ENCODE data around the gene TCAP.
A peak's percentile ranks its signal among the peaks of the same experiment; 100 is the strongest.

TCAP gene

GRCh38 chr17:39664581-39665561 lies at the start of gene TCAP:
Gene TCAP (plus strand): TSS chr17:39665349. CDS start chr17:39665360, 11 bp downstream.
- no peak for DNase-seq

GRCh38 chr17:39615434-39615833 lies 49.7 kb upstream of the TCAP start:
- no peak for DNase-seq

GRCh38 chr17:39617100-39617445 lies 48.1 kb upstream of the TCAP start:
- DNase-seq = no peak

GRCh38 chr17:39617446-39618245 lies 47.5 kb upstream of the TCAP start:
- DNase-seq = peak in 1 of 2 donors; percentile 41

GRCh38 chr17:39618246-39618913 lies 46.8 kb upstream of the TCAP start:
- no peak for DNase-seq

GRCh38 chr17:39618956-39619785 lies 46.0 kb upstream of the TCAP start:
- no peak for DNase-seq

- DNase-seq = no peak
Measured at GRCh38 chr17:39619786-39620101, 45.4 kb upstream of the TCAP start.

- peak; percentile 92 to 93 for DNase-seq
Measured at GRCh38 chr17:39621523-39622379, 43.4 kb upstream of the TCAP start.

GRCh38 chr17:39622380-39623006 lies 42.7 kb upstream of the TCAP start:
- peak; percentile 45 to 47 for DNase-seq

- peak; percentile 91 to 92 for DNase-seq
Measured at GRCh38 chr17:39623356-39623950, 41.7 kb upstream of the TCAP start.

GRCh38 chr17:39624313-39624712 lies 40.8 kb upstream of the TCAP start:
- DNase-seq = no peak

GRCh38 chr17:39625198-39625785 lies 39.9 kb upstream of the TCAP start:
- DNase-seq = no peak

GRCh38 chr17:39626171-39627046 lies 38.7 kb upstream of the TCAP start, which contains the start of gene PPP1R1B:
Gene PPP1R1B (plus strand): TSS chr17:39626952. CDS start chr17:39627393, 441 bp downstream.
- DNase-seq = no peak

- no peak for DNase-seq
Measured at GRCh38 chr17:39627047-39627711, 38.0 kb upstream of the TCAP start.

- DNase-seq = no peak
Measured at GRCh38 chr17:39627712-39628516, 37.2 kb upstream of the TCAP start.

- no peak for DNase-seq
Measured at GRCh38 chr17:39628655-39629493, 36.3 kb upstream of the TCAP start.

- no peak for DNase-seq
Measured at GRCh38 chr17:39629494-39629880, 35.7 kb upstream of the TCAP start.
